NCI-H187 treated with DMSO at 0.1 percent for 48 hours (cell line): ENCODE measurements around the gene CDK3.
A peak's percentile ranks its signal among the peaks of the same experiment; 100 is the strongest.
"Not testable (repeated sequence)": the region's sequence is repeated elsewhere in the genome, so short reads cannot be mapped to it uniquely, and the experiment has no call there.

Source experiments
- DNase-seq: peaks from one replicate; lab custom pipeline; 2025; lab: John Stamatoyannopoulos, UW

Gene CDK3

DNA sequence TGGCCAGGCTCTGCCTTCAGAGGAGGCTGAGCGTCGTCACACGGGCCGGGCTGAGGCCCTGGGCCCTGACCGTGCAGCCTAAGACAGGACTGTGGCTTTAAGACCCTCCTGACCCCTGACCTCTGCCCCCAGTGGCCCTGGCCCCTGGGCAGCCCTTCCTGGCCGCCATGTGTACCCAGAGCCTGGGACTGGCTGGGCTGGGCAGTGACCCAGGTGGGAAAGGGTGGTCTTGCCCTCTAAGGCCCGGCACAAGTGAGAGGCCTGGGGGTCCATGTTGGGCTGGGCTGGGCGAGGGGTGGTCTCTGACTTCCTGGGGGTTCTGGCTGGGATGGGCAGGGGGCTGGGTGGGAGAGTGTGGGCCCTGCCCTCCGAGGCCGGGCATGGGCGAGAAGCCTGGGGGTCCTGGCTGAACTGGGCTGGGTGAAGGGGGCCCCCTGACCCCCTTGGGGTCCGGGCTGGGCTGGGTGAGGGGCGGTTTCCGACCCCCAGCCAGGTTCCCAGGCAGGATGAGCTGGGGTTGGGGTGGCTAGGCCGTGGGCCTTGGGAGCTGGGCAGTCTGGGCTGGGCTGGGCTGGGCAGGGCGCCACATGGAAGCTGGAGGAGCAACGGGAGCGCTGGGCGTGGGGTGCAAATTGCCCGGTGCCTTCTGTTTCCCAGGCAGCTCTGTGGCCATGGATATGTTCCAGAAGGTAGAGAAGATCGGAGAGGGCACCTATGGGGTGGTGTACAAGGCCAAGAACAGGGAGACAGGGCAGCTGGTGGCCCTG lies at the start of gene CDK3:
Gene CDK3 (plus strand): TSS at position 101 of the 767 bp plus-strand sequence. CDS start 571 bp downstream, at position 672.
- no peak for DNase-seq

GRCh38 chr17:75950855-75951554 lies 49.6 kb upstream of the CDK3 start:
- DNase-seq = no peak

- no peak for DNase-seq
Measured at GRCh38 chr17:75959051-75959838, 41.4 kb upstream of the CDK3 start.

DNA sequence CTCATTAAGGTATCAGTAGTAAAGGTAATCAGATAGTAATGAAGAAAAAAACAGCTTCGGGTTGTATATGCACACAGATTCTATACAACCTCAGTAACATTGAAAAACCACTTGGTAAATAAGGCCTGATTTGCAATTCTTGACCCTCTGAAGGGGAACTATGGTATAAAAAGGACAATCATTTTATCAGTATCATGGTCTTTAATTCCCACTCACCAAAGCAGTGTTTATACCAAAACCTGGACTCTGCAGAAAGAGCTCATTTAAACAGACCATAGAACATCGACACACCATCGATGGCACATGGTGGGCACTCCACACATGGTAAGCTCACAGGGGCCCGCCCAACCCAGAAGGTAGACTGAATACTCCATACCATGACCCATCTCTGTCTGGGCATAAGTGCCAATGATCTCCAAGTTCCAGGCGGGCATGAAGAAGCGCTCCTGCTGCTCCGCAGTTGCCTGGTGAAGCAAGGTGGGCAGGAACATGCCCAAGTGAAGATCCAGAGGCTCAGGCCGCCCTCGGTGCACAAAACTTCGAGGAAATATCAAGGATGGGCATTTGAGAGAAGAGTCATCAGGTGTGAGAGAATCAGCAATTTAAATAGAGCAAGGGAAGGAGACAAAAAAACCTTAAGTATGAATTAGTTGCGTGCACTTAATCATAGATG lies 40.7 kb upstream of the CDK3 start:
- no peak for DNase-seq

DNA sequence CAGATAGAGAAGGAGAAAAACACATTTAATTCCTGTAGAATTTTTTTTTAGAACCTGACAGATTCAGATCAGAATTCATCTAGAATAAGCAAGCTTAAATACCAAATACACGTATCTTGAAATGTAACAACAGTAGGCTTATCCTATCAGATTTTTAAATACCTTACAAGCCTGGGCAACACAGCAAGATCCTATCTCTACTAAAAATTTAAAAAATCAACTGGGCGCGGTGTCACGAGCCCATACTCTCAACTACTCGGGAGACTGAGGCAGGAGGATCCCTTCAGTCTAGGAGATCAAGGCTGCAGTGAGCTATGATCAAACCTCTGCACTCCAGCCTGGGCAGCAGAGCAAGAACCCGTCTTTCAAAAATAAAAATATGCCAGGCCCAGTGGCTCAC lies 35.2 kb upstream of the CDK3 start:
- no peak for DNase-seq

DNA sequence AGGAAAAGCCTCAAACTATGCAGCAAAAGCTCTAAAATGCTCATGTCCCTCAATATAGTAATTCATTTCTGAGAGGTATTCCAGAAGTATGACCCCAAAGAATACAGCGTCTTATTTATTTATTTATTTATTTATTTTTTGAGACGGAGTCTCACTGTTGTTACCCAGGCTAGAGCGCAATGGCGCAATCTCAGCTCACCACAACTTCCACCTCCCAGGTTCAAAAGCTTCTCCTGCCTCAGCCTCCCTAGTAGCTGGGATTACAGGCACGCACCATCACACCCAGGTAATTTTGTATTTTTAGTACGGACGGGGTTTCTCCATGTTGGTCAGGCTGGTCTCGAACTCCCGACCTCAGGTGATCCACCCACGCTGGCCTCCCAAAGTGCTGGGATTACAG lies 31.6 kb upstream of the CDK3 start:
- not testable (repeated sequence) for DNase-seq

GRCh38 chr17:75970011-75970523 lies 30.6 kb upstream of the CDK3 start:
- DNase-seq = no peak

GRCh38 chr17:75970626-75971025 lies 30.0 kb upstream of the CDK3 start:
- DNase-seq = no peak

GRCh38 chr17:75975187-75975586 lies 25.5 kb upstream of the CDK3 start:
- not testable (repeated sequence) for DNase-seq

GRCh38 chr17:75975757-75976174 lies 24.9 kb upstream of the CDK3 start:
- DNase-seq = no peak

DNA sequence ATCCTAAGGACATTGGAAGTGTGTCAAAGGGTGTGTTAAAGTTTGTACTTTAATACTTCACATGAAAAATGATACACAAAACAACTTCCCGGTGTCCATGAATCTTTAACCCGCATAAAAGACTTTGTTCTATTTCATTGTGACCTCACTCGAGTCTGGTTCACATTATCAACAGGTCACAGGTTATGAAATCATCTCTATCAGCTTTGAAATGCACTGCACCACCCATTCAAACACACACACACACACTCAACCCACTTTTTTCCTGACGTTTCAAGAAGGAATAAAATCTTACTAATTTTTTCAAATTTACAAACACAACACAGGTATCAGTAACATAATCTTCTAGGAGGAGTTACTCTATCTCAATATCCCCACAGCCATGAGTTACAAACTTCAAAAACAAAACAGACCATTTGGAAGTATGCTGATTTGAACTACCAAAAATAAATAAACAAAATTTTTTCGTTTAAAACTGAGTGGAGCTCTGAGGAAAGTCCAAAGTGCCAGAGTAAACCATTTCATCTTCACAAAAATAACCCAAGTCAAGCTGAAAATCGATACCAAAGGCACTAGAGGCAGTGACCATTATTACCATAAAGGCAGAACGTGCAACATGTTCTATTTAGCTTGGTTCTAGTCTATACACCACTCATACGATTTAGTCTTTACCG lies 24.3 kb upstream of the CDK3 start:
- DNase-seq = no peak

- peak; percentile 78 for DNase-seq
Measured at GRCh38 chr17:75978938-75979704, 21.5 kb upstream of the CDK3 start, which contains the start of the genes ACOX1 and TEN1. Gene ACOX1, minus strand, starts transcription at chr17:75979166. Its CDS starts 93 bp downstream, at chr17:75979073. Gene TEN1, plus strand, starts transcription at chr17:75979240. Its CDS starts 6,953 bp downstream, at chr17:75986193.

DNA sequence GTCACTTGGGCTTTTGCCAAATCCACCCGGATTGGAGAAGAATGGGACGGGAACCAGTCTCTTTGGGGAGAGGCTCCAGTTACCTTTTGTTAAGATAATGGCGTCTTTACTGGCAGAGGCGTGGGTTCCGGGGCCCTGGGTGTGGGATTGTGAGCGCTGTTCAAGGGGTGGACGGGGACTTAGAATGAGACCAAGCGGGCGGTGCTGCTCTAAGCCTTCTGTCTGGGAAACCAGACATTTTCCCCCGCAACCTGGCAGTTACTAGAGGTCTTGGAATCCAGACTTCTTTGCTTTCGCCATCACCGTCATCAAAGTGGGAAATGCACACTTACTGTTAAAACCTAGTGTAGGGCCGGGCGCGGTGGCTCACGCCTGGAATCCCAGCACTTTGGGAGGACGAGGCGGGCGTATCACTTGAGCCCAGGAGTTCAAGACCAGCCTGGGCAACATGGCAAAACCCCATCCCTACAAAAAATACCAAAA lies 20.9 kb upstream of the CDK3 start:
- DNase-seq = no peak

DNA sequence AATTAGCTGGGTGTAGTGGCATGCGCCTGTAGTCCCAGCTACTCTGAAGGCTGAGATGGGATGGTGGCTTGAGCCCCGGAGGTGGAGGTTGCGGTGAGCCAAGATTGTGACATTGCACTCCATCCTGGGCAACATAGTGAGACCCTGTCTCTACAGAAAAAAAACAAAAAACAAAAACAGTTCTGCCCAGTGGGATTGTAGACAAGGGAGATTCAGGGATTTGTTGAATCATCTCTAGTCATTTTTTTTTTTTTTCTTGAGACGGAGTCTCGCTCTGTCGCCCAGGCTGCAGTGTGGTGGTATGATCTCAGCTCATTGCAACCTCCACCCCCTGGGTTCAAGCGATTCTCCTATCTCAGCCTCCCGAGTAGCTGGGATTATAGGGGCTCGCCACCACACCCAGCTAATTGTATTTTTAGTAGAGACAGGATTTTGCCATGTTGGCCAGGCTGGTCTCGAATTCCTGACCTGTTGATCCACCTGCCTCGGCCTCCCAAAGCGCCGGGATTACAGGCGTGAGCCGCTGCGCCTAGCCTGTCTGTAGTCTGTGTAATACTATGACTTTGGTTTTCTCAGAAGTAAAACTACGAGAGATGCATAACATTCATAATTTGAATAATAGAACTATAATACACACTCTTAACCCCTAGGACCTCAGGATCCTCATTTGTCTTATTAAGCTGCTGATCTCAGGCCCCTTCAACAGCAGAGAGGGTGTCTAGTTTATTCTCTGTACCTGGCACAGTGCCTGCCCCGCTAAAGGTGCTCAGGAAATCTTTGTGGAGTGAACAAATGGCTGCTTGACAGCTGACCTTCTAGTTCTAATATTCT lies 20.3 kb upstream of the CDK3 start:
- DNase-seq = no peak

- DNase-seq = no peak
Measured at GRCh38 chr17:75981019-75981615, 19.5 kb upstream of the CDK3 start.

GRCh38 chr17:75983501-75984181 lies 17.0 kb upstream of the CDK3 start:
- DNase-seq = no peak

DNA sequence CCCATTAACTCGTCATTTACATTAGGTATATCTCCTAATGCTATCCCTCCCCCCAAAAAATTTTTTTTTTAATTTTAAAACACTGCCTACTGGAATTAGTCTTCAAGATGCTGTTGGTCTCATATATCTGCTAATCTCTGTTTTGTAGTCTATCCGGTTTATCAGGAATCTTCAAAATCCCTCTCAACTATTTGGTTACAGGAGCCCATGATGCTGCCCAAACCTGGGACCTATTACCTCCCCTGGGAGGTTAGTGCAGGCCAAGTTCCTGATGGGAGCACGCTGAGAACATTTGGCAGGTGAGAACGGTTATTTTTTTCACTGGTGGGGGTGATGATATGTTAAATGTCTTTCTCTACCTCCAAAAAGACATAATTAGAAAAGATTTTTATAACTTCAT lies 14.7 kb upstream of the CDK3 start:
- no peak for DNase-seq

- DNase-seq = no peak
Measured at GRCh38 chr17:75987041-75987440, 13.6 kb upstream of the CDK3 start.
